Activated CD8-positive, alpha-beta memory T cell treated with anti-CD3 and anti-CD28 coated beads, Interleukin-2, amount 50 U/mL, for 4 hours (primary cell): ENCODE results near the gene CRADD.
A peak's percentile ranks its signal among the peaks of the same experiment; 100 is the strongest.
"Not testable (repeated sequence)": the region's sequence is repeated elsewhere in the genome, so short reads cannot be mapped to it uniquely, and the experiment has no call there.

Experiments
- DNase-seq: peaks from one replicate; pipeline ENCODE4 v3.0.0-alpha.2; 2020

CRADD gene

DNA sequence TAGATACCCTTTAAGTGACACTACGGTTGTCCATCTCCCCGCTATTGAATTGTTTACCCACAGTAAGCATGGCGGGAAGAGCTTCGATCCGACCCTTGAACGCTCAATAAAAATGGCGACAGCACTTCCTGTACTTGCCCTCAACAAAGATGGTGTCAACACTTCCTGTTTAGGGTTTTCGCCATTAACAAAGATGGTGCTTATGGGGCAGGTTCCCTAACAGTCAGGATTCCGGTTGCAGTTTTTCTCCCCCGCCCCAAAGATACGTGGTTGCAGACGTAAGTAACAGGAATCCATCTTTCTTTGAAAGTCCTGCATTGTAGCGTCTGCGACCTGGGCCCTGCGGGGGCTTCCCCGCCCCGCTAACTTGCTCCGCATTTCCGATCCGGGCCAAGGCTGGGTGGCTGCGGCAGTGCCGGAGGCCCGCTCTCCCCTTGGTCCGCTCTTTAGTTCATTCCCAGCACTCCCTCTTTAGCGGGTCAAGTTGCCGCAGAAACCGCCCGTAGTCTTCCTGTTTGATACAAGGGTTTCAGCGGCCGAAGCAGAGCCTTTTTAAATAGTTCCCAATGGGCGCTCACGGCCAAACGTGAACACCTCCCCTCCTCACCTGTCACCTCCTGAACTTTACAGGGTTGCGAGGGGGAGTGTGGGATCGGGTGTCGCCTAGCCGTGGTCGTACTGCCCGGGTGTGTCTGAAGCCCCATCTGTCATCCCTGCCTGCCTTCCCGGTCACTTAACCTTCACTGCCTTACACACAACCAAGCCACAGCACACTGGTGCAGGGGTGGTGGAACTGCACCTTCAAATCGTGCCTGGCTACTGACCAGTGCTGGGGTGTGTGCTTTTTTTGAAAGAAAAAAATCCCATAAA lies at the start of gene CRADD:
Gene CRADD (plus strand): TSS at position 181 of the 870 bp plus-strand sequence.
- peak; percentile 78 for DNase-seq

DNA sequence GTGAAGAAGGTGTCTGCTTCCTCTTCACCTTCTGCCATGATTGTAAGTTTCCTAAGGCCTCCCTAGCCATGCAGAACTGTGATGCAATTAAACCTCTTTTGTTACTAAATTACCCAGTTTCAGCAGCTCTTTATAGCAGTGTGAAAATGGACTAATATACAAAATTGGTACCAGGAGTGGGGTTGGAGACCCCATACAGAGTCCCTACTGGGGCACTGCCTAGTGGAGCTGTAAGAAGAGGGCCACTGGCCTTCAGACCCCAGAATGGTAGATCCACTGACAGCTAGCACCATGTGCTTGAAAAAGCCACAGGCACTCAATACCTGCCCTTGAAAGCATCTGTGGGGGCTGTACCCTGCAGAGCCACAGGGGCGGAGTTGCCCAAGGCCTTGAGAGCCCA lies 44.8 kb upstream of the CRADD start:
- DNase-seq, result no peak

DNA sequence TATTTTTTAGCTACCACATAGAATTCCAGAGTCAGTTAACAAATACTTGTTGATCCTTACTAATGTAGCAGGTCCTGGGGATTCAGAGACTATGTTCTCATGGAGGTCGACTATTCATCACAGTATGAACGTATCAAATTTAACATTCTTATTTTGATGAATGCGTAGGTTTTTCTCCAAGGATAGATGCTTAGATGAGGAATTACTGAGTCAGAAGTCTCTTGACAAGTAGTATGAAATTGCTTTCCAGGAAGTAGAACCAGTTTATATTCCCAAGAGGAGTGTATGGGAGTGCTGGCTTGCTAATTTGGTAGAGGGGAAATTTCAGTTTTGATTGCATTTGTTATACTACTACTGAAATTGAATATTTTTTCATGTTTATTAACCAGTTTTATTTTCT lies 42.8 kb upstream of the CRADD start:
- no peak for DNase-seq

DNA sequence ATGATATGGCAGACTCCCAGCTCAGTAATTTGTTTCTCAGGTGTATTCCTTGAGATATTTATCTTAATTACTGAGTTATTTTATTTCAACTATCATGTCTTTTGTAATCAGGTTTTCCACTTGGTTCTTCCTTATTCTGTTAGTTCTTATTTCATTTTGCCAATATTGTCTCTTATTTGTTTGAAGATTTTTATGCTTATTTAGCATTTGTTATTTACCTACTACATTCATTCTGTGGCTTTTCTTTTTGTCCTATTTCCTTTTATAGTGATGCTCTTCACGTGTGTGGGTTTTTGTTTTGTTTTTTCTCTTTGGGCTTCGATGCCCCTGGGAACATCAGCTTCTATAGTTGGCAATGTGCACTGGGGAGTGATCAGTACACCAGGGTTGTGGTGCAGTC lies 40.5 kb upstream of the CRADD start:
- no peak for DNase-seq

DNA sequence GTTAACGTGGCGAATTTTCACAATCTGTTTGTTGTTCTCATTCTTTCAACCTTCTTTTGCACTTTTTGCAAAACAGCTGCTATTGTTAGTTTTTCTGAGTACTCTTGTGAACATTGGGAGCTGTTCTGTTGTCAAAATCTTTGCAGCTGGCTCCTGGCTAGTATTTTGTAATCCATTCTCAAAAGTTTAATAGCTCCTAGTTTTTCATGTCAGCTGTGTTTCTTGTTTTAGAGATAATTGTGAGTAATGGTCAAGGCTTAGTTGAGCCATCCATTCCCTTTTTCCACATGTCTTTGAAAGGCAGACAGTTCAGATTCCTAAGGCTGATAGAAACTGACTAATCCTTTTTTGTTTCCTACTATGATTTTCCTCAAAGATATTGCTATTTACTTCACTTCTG lies 39.1 kb upstream of the CRADD start:
- no peak for DNase-seq

DNA sequence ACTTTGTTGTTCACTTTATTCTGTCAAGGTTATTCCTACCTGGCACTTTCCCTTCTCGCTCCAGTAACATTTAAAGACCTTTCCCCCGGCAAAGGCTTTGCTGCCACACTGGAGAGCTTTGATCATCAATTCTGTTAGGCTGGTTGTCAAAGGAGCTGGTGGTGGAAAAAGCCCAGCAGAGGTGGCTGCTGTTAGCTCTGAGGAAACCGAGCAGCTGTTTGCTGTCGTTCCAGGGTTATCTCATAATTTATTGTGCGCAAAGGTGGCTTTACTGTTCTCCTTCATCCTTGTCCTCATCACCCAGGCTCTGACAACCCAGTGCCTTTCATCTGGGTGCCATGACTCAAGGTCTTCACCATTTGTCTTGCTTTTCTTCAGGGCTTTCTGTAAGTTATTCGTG lies 38.2 kb upstream of the CRADD start:
- DNase-seq, result no peak

DNA sequence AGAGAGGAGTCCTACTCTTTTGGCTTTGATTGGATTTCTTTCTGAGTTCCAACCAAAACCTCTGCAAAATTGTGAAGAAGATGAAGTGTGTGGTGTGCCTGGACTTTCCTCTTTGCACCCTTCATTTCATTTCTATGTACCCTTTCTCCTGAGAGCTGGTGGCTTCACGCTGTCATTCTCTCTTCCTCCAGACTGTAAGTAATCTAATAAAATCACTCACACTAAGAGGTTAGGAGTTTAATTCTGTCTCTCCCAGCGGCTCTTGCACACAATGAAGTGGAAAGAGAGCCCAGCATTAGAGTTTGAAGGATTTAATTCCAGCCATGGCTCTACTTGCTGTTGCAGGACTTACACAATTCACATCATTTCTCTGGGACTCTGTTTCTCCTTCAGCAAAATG lies 37.8 kb upstream of the CRADD start:
- DNase-seq, result no peak

DNA sequence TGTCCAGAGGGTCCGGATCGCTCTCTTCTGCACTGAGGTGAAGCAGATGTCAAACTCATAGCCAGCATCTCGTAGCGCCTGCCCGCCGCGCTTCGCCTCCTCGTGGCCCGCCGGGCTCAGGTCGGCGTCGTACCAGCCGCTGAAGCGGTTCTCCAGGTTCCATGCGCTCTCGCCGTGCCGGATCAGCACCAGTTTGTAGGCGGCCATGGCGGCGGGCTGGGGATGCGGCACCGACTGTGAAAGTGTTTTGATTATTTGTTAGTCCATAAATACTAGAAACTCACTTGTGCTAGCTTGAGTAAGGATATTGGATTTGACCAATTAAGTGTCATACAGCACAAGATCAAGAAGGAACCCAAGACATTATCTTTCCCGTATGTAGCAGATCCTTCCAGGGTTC lies 35.8 kb upstream of the CRADD start:
- DNase-seq, result not testable (repeated sequence)

DNA sequence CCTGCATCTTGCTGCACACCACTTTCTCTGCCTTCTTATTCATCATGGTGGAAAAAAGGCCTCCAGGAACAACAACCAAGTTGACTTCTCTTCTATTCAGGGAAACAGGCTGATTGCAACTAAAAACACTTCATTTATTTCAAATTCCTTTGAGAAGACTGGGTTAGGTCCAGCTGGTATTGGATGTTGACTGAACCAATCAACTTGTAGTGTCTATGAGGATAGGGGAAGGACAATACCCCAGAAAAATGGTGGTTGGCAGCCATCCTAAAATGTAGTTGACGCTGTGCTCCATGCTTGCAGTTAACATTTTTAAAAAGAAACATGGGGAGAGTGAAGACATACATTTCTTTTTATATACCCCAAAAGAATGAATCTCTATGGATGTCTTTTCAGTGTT lies 34.4 kb upstream of the CRADD start:
- no peak for DNase-seq

DNA sequence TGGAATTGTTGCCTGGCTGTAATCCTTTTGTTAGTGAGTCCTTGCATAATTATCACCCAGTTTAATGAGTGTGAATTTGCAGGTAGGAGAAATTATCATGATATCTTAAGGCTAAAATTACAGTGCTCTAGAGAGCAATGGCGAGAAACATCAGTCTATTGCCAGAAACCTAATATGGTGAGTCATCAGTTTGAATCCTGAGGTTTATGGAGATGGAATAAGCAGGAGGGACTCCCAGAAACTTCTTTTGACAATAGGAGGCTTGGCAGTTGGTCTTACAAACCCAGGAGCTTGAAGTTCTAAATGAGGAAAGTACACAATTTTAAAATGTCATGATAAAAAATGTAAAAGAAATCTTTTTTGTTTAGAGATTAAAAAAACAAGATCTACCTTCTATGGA lies 31.5 kb upstream of the CRADD start:
- DNase-seq, result no peak

DNA sequence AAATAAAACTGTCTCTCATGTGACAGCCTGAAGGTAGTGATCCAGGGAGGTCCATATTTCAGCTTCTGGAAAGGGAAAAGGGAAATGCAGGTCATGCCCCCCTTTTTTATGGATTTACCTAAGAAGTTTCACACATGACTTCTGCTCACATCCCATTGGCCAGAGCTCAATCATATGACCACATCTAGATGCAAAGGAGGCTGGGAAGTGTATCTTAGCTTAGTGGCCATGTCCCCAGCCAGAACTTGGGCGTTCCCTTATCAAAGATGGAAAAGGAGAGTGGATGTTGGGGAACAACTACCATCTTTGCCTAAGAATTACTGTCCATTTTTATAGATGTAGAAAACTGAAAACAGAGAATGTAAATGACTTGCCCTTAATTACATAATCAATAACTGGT lies 26.5 kb upstream of the CRADD start:
- no peak for DNase-seq

DNA sequence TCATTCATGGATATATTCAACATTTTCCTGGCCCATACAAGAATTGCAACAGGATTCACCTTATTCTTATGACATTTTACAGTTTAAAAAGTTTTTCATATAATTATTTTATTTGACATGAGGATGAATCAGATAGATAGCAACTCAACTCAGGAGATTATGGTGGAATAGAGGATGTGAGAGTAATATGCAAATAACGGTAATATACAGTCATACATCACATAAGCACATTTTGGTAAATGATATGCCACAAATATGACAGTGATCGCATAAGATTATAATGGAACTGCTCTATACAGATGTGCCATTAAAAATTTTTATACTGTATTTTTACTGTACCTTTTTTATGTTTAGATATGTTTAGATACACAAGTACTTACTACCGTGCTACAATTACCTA lies 24.1 kb upstream of the CRADD start:
- no peak for DNase-seq

DNA sequence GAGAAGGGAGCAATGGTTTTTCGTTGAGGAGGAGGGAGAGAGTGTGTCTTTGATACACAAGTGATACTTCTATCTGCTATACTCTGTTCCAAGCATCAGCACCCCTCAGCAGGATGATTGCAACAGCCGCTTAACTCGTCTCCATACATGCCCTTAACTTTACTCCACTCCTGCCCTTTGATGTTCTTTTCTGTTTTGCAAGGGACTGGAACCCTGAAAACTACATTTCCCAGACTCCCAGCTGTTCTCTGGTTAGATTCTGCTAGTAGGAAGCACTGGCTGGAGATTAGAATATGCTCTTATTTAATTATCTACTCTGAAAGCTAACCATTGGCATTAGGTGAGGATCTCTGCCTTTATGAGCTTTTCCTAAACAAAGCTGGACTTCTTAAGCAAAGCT lies 23.5 kb upstream of the CRADD start:
- DNase-seq, result no peak

DNA sequence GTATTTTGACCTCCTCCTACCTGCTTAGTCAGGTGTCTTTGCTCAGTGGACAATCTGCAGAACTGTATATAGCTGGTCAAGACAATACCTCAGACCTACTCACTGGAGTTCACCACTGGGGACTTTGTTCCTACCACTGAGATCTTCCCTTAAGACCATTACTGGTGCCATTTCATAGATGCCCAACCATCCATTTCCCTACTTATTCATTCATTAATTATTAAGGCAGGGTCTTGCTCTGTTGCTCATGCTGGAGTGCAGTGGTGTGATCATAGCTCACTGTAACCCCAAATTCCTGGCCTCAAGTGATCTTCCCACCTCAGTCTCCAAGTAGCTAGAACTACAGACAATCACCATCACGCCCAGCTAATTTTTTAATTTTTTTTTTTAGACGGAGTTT lies 22.8 kb upstream of the CRADD start:
- no peak for DNase-seq

DNA sequence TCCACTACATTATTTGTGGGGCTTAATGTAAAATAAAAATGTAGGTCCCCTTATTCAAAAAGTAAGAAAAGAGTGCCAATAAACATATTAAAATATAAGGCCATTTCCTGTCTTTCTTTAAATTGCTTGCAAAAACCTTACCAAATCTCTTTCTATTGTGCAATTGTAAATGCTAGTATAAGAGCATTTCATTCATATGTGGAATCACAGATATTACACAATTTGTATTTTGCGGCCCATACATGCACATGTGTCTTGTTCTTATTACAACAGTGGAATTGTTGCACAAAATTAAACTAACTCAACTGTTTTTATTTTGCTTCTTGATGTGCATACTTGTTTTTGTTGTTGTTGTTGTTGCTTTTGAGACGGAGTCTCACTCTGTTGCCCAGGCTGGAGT lies 20.1 kb upstream of the CRADD start:
- DNase-seq, result no peak

DNA sequence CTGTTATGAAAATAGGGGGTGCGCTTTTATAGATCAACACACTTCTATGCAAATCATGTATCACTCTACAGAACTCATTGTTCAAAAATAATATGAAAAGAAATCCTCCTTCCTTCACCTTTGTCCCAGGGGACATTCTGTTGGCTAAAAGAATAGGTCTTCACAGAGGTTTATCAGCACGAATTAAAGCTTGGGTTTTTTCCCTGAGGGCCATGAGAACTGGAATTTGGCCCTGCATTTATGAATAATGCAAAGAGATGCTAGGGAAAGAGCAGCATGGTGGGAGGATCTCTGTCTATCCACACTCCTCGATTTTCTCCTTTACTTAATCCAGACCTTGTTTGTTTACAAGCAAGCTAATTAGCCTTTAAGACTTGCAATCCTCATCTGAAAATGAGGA lies 16.2 kb upstream of the CRADD start:
- DNase-seq, result no peak

DNA sequence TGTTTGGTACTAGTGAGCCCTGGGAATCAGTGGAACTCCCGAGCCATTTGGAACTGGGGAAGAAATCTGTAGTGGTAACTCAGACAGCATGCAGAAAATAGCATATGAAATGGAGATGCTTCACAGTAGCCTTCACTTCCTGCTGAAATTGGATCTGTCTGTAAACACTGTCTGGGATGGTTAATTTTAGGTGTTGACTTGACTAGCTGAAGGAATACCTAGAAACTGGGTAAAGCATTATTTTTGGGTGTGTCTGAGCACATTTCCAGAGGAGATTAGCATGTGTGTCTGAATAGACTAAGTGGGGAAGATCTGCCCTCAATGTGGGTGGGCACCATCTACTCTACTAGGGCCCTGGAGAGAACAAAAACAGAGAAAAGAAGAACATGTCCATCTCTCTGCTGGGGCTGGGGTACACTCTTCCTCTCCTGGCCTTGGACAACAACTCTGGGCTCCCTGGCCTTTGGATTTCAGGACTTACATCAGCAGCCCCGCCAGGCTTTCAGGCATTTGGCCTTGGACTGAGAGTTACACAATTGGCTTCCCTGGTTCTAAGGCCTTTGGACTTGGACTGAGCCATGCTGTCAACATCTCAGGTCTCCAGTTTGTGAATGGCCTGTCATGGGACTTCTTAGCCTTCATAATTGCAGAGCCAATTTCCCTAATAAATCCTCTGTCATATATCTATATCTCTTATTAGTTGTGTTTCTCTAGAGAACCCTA lies 14.0 kb upstream of the CRADD start:
- DNase-seq, result no peak

DNA sequence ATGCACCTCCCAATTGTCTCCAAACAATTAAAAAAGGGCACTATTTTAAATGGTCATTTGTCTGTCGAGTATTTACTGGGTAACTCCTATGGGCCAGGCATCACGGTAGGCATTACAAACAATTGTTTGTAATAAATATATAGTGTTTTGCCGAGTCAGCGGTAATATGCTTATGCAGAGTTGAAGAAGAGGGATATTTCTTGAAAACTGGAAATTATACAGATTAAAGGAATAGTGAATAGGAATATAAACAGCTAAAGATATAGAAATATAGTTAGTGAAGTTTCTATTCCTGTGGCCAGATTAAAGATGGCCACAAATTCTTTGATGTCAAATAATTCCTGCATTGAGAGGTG lies 13.5 kb upstream of the CRADD start:
- no peak for DNase-seq

DNA sequence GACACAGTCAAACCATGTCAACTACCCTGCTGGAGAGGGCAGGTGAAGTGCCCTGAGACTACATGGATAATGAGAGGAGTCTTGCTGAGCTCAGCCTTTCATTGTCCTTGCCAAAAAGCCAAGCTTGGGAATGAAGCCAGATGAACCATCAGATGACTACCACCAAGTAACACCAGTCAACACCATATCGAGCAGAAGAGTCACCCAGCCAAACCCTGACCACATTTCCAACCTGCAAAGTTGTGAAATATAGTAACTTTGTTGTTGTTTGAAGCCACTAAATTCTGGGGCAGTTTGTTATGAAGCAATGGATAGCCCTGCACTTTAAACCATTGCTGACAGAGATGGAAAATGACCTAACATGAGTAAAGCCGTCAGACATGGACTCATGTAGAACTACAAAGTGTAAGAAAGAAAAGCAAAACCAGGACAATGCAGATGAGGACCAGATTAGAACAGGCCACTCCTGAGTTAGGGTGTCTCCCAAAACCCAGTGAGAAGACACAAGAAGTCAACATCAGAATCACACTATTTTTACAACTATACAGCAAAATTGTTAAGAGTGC lies 12.5 kb upstream of the CRADD start:
- no peak for DNase-seq

DNA sequence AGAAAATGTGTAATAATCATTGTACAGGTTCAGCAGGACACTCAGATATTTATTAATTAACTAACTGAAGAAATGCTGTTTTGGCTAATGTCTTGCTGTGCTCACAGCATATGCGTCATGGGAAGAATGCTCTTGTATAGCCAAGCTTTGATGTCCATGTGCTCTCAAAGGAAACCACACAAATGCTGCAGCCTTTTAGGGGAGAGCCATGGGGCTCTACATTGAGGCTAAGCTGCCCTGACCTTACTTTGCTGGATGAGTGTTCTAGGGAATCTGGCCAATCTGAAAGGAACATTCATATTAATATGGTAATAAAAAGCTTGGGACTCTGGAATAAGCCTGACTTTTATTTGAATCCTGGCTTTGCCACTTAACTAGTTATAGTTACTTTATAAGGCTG lies 9.5 kb upstream of the CRADD start:
- DNase-seq, result no peak

DNA sequence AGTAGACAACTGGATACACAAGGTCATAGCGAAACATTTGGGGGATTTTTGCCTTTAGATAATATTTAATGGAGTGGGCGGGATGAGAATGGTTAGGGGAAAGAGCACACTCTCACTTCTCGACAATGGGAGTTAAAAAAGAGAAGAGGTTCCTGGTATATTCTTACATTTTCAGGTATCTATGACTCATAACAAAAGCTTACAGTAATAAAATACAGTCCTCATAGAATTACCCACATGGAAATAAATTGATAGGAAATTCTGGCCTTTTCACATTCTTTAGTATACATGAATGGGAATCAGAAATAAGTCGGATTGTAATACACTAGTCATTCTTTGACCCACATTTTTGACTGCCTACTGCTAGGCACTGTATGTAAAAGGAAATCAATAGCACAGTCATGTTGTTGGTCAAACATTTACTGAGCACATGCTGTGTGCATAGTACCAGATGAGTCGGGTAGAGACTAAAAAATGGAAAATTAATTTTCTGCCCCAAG lies 8.2 kb upstream of the CRADD start:
- DNase-seq, result no peak

DNA sequence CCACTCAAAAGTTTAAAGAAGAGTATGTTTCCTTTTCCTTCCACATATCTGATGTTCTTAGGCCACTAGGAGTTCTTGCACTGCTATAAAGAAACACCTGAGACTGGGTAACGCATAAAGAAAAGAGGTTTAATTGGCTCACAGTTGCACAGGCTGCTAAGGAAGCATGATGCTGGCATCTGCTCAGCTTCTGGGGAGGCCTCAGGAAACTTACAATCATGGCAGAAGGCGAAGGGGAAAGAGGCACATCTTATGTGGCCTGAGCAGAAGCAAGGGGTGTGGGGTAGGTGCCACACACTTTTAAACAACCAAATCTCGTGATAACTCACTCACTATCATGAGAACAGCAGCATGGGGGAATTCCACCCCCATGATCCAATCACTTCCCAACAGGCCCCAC lies 7.7 kb upstream of the CRADD start:
- no peak for DNase-seq

DNA sequence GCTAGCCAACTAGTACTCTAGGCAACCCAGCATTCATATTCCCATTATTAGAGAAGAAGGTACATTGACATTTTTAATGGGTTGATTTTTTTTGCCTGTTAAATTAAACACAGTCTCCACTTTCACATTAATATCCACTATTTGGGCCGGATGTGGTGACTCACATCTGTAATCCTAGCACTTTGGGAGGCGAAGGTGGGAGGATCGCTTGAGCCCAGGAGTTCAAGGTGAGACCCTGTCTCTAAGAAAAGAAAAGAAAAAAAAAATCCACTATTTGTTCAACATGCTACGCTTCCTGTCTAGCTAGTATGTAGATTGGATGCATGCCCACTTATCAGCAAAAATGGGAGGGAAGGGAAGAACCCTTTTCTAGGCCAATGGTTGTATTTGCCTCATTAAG lies 7.1 kb upstream of the CRADD start:
- DNase-seq, result no peak

DNA sequence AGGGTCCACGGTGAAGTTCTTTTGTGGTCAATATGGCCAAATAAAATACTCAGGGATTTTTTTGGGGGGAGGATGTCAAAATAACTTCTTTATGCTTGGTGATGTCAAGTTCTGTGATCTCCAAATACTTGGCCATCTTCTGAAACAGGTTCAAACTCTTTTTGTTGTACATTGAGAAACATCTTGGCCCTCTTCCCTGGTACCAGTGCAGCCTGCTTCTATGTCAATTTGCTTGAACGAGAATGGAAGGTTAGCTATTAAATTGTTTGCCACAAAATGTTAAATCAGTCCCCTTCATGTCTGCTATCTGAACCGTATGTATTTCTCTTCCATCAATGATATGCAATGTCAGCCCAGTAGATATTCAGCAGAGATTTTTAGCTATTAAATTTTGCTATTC lies 6.1 kb upstream of the CRADD start:
- DNase-seq, result no peak
